Measurements from ENCODE around the gene MMP19. TPM values are rescaled to one million over a fixed set of nuclear protein-coding genes. Genes with fewer than 3 reads are reported as not detected.
"Not testable (repeated sequence)": the region's sequence is repeated elsewhere in the genome, so short reads cannot be mapped to it uniquely, and the experiment has no call there.

MMP19 gene
- polyA plus RNA-seq, 1 donor, result 2.7 TPM

DNA sequence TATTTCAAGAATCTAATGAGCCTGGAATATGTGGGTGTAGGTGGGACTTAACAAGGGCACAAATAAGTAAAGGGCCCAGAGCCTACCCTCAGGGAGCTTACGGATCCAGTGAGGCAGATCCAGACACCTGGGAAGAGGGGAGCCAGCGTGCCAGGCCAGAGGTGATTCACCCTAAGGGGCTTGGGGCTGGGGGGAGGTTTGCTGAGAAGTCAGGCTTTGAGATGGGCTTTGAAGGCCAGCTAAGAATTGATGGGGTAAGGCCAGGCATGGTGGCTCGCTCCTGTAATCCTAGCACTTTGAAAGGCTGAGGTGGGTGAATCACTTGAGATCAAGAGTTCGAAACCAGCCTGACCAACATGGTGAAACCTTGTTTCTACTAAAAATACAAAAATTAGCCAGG lies 695 bp upstream of the MMP19 start:
- DNase-seq (ENCODE audit: low read depth), result no peak

DNA sequence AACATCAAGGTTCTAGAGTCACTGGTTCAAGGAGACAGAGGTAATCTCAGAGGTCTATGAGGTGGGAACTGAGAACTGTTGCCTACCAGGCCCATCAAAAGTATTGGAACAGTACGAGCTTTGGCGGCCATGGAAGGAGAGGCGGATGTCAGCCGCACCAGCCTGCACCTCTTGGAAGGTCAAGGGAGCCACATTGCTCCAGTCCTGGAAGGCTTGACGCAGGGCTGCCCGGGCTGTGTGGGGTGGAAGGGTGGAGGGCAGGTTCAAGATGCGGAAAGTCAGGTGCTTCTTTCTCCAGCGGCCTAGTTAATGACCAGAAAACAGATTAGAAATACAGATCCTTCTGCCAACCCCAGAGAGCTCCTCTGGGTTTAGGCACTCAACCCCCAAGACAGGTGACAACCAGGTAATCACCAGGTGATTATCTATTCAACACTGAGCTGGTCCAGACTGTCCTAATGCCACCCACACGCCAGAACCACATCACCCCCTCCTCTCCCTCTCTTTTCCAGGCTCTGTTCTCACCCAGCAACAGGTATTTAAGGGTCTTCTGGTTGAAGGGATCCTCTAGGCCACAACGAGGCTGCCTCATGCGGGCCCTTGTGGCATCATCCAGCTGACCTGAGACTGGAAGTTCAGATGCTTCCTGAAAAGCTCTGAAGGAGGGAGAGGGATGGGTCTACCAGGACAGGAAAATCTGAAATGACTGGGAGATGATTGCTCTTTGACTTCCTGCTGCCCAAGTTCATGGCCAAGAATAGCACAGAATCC lies 2.0 kb downstream of the MMP19 start:
- no peak for DNase-seq (ENCODE audit: low read depth)

- DNase-seq (ENCODE audit: low read depth), result no peak
These were observed 3.2 kb downstream of the MMP19 start for GRCh38 chr12:55839345-55840140.

DNA sequence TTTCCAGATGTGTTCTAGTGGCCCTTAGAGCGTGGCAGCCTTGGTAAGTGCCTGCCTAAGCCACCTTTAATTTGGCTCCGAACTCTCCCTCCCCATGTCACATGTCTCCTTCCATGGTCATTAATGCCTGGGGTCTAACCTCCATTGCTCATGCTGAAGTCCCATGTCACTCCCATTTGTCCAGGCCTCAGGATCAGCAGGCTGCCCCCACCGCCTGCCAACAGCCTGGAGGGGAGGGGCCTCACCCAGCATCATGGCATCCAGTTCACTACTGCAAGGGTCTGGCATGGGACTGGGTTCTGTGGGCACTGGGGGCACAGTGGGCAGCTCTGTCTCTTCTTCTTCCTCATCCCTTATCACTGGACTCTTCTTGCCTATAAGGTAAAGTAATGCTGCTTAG lies 4.4 kb downstream of the MMP19 start:
- no peak for DNase-seq (ENCODE audit: low read depth)

- DNase-seq (ENCODE audit: low read depth), result not testable (repeated sequence)
These were observed 8.3 kb downstream of the MMP19 start for GRCh38 chr12:55834400-55834799.

DNA sequence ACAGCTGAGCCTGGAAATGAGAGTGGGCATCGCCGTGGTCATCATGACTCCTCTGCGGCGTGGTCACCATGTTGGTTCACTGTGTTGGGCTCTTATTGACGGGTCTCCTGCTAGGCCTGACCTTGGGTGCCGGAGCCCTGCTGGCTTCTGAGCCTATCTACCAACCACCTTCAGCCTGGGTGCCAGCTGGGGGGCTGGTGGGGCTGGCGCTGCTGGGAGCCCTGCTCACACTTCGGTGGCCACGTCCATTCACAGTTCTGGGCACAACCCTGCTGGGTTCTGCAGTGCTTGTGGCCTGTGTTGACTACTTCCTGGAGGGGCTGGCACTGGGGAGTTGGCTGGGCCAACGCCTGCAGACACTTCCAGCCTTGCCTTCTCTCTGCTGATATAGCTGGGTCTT lies 9.7 kb downstream of the MMP19 start:
- DNase-seq (ENCODE audit: low read depth), result no peak

DNA sequence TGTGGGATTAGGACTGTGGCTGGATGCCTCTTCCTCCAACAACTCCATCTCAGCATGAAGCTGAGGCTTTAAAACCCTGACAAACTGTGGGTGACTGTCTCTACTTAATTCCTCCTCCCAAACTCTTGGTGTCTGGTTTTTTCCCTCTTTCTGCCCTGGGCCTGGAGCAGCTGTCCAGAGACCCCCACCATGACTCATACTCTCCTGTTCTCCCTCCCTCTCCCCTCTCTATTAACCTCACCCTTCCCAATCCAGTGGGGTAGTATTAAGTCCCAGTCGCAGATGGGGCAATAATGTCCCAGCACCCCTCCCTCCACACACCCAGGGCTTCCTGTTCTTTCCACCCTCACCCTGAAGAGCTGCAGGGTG lies 11.3 kb downstream of the MMP19 start:
- DNase-seq (ENCODE audit: low read depth), result no peak

DNA sequence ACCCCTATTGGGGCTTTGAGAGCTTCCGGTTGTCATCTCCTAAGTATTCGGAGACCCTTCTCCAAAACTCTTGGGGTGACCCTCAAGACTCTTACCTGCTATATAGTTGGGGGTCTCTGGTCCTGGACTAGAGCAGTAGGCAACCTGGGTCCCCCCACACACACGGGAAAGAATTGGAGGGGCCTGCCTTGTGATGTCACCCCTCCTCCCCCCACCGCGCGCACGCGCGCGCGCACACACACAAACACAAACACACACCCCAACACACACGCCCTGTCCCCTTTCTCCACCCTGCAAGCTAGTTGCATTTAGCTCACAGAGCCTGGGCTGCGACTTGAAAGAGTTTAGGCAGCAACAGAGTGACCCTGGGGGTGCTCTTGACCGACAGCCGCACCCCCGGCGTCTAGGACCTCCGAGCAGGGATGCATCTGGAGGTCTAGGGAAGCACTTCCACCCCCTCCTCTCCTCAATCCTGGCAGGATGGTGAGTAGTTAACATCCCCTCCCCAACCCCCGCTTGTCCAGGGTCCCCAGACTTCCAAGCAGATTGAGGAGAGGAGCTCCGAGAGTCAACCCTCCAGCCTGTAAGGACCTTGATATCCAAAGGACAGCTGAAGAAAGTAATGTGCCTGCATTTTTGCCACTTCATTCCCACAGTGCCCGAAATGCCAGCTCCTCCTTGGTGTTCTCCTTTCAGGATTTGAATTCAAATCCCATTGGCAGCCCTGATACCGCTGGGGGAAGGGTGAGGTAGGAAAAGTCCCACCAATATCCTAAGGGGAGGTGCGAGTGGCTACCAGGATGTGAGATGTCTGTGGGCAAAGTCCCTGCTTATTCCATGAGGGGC lies 11.9 kb downstream of the MMP19 start:
- peak; percentile 84 for DNase-seq (ENCODE audit: low read depth)

DNA sequence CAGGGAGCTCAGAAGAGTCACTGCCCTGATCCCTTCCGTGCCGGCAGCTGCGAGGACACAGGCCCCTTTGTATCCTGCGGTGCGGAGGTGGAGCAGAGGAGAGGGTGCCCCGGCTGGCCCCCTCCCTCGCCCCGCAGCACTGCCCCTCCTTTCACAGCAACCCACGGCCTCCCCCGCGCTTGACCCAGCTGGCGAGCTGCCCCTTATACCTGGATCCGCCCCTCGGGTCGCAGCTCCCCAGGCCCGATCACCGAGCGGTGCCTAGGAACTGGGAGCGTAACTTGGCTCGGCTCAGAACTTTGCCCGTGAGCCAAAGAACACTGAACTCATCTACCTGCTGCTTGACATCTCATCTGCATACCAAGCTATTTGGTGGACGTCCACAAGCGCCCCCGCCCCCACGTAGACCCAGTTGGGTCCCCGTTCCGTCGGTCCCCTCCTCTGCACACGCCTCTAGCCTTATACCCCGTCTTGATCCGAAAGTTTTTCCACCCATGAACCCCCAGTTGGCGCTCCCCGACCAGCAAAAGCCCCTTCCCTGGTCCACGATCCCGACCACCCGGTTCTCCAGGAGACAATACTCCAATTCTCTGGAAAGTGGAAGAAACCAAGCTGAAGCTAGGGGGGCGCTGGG lies 12.7 kb downstream of the MMP19 start:
- DNase-seq (ENCODE audit: low read depth), result no peak

DNA sequence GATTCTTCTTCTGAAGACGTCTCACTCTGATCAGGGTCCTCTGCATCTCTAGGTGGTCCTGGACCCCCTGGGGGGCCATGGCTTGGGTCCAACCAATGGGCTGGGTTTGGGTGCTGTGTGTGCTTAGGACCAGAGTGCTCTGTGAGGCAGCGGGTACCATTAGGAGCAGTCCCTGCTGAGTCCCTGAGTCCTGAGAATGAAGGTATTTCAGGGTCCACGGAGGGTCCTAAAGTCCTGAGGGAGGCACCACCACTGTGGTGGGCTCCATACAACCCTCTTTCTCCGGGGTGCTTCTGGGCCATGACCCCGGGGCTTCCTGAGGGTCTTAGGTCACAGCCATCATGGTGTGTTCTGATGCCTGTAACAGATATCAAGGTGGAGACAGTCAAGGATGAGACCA lies 14.4 kb downstream of the MMP19 start:
- DNase-seq (ENCODE audit: low read depth), result no peak

- DNase-seq (ENCODE audit: low read depth), result no peak
These were observed 14.9 kb downstream of the MMP19 start for GRCh38 chr12:55827806-55828205.

DNA sequence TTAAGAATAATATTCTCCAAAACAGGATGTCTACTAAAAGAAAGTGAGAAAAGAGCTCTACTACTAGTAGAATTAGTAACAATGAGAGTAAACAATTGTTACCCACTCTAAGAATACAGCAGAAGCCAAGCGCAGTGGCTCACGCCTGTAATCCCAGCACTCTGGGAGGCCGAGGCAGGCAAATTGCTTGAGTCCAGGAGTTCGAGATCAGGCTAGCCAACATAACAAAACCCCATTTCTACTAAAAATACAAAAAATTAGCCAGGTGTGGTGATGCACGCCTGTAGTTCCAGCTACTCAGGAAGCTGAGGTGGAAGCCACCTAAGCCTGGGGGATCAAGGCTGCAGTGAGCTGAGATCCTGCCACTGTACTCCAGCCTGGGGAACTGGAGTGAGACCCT lies 18.0 kb downstream of the MMP19 start:
- DNase-seq (ENCODE audit: low read depth), result no peak

DNA sequence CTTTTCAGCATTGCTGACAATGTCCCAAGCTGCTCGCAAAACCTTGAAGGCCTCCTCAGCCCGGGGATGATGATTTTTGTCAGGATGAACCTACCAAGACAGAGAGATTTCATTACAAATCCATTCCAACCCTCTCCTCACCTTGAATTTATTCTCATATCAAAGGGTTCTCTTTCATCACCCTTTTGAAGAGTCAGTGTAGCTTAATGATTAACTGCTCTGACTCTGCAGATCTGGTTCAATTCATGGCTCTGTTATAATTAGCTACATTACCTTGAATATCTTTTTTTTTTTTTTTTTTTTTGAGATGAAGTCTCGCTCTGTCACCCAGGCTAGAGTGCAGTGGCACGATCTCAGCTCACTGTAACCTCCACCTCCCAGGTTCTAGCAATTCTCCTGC lies 19.3 kb downstream of the MMP19 start:
- no peak for DNase-seq (ENCODE audit: low read depth)

DNA sequence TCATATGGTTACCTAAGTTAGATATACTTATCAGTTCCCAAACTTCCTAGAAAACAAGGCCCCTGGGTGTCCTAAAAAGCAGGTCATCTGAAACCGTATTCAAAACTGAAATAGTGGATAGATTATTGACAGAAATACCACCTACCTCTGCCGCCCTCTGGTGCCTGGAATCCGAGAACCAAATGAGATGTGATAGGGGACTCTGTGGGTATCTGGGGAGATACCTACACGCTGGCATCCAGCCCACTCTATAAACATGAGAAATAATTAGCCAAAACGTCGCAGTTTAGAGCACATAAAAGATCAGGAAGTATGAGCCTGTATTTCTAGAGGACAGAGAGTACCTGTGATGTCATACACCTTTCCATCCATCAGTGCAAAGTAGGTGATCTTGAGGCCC lies 20.5 kb downstream of the MMP19 start:
- no peak for DNase-seq (ENCODE audit: low read depth)

- no peak for DNase-seq (ENCODE audit: low read depth)
These were observed 22.1 kb downstream of the MMP19 start for GRCh38 chr12:55820679-55821078.

- no peak for DNase-seq (ENCODE audit: low read depth)
These were observed 23.9 kb downstream of the MMP19 start for GRCh38 chr12:55818886-55819285.

- DNase-seq (ENCODE audit: low read depth), result no peak
These were observed 24.5 kb downstream of the MMP19 start for GRCh38 chr12:55818140-55818728.

DNA sequence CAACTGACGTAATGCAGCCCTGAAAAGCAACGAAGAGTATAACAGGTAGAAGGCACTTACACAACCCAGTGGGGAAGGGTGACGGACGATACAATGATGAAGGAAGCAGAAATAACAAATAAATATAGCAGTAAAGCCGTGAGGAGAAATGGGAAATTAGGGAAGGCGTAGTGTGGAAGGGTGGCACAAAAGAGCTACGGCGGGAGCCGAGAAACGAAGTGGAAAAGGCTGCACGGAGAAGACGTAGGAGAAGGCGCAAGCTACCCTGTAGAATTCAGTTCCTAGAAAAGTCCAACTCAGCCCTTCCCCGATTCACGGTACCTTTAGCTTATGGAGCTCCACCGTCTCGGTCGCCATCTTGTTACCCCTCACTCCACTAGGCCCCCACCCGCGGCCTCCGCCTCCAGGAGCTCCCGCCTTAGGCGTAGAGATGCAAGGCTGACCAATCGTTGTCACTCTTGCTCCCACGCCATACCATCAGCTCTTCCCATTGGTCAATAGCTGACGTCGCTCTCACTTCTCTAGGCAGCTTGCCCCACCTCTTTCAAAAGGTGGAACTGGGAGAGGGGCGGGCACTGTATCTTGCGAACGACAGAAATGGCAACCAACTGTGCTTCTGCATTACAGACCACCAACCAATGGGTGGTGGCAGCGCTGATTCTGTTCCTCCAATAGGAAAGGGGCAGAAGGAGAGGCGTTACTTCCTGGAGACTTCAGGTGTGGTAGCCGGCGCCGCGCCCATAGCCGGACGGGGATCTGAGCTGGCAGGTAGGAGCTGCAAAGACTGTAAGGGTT lies 25.2 kb downstream of the MMP19 start, which contains the start of the genes ORMDL2 and SARNP:
Gene ORMDL2, plus strand, starts transcription at position 697 of the 795 bp plus-strand sequence. CDS start 959 bp downstream, outside the sequence.
Gene SARNP, minus strand, starts transcription at position 380 of the 795 bp plus-strand sequence. Its CDS starts 23 bp downstream, at position 357.
- peak; percentile 100 for DNase-seq (ENCODE audit: low read depth)

- no peak for DNase-seq (ENCODE audit: low read depth)
These were observed 25.8 kb downstream of the MMP19 start for GRCh38 chr12:55816881-55817344.

DNA sequence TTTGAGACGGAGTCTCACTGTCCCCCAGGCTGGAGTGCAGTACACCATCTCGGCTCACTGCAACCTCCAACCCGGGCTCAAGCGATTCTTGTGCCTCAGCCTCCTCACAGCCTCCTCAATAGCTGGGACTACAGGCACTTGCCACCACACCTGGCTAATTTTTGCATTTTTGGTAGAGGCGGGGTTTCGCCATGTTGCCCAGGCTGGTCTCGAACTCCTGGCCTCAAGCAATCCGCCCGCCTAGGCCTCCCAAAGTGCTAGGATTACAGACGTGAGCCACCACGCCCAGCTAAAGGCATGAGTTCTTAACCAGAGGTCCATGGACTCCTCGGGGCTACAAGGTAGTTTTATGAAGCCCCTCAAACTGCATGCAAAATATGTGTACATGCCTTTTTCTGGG lies 27.3 kb downstream of the MMP19 start:
- DNase-seq (ENCODE audit: low read depth), result no peak
